ENCODE results near the gene AGBL1.

DNA sequence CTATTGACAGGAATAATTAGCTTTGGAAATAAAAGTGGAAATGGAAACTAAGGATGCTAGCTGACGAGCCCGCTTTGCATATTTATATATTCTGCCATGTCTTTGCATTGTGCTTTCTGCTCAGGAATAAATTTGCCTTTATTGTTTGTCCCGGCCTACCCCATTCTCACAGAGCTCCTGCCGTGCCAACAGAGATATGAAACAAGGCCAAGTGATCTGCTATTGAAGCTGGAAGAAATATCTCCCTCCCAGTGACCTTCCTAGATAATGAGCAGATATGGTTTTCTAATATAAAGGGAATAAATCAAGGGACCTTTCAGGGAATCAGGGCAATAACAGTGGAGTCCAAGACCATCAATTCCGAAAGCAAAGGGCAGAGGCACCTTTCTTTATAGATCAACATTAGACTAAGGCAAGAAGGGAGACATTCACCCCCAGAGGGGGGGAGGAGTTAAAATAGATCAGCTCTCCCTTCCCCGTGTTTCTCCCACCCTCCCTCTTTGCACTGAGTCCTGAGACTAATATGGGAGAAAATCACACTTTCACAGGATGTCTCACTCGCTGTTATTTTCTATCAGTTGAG is 664.6 kb downstream of the AGBL1 start:
- TF ChIP-seq, protein P1, sequence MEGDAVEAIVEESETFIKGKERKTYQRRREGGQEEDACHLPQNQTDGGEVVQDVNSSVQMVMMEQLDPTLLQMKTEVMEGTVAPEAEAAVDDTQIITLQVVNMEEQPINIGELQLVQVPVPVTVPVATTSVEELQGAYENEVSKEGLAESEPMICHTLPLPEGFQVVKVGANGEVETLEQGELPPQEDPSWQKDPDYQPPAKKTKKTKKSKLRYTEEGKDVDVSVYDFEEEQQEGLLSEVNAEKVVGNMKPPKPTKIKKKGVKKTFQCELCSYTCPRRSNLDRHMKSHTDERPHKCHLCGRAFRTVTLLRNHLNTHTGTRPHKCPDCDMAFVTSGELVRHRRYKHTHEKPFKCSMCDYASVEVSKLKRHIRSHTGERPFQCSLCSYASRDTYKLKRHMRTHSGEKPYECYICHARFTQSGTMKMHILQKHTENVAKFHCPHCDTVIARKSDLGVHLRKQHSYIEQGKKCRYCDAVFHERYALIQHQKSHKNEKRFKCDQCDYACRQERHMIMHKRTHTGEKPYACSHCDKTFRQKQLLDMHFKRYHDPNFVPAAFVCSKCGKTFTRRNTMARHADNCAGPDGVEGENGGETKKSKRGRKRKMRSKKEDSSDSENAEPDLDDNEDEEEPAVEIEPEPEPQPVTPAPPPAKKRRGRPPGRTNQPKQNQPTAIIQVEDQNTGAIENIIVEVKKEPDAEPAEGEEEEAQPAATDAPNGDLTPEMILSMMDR (conservative IDR thresholded peaks at IDR 0.05; ENCODE audit: low read depth in 2 of 2), result no peak
- TF ChIP-seq, protein P2, sequence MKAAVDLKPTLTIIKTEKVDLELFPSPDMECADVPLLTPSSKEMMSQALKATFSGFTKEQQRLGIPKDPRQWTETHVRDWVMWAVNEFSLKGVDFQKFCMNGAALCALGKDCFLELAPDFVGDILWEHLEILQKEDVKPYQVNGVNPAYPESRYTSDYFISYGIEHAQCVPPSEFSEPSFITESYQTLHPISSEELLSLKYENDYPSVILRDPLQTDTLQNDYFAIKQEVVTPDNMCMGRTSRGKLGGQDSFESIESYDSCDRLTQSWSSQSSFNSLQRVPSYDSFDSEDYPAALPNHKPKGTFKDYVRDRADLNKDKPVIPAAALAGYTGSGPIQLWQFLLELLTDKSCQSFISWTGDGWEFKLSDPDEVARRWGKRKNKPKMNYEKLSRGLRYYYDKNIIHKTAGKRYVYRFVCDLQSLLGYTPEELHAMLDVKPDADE (IDR thresholded peaks at IDR 0.05), result no peak
- no peak for TF ChIP-seq CREB1 (CRISPR knock-in tag; IDR thresholded peaks at IDR 0.05; ENCODE audit: low read depth)
- TF ChIP-seq, protein P3, sequence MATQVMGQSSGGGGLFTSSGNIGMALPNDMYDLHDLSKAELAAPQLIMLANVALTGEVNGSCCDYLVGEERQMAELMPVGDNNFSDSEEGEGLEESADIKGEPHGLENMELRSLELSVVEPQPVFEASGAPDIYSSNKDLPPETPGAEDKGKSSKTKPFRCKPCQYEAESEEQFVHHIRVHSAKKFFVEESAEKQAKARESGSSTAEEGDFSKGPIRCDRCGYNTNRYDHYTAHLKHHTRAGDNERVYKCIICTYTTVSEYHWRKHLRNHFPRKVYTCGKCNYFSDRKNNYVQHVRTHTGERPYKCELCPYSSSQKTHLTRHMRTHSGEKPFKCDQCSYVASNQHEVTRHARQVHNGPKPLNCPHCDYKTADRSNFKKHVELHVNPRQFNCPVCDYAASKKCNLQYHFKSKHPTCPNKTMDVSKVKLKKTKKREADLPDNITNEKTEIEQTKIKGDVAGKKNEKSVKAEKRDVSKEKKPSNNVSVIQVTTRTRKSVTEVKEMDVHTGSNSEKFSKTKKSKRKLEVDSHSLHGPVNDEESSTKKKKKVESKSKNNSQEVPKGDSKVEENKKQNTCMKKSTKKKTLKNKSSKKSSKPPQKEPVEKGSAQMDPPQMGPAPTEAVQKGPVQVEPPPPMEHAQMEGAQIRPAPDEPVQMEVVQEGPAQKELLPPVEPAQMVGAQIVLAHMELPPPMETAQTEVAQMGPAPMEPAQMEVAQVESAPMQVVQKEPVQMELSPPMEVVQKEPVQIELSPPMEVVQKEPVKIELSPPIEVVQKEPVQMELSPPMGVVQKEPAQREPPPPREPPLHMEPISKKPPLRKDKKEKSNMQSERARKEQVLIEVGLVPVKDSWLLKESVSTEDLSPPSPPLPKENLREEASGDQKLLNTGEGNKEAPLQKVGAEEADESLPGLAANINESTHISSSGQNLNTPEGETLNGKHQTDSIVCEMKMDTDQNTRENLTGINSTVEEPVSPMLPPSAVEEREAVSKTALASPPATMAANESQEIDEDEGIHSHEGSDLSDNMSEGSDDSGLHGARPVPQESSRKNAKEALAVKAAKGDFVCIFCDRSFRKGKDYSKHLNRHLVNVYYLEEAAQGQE (IDR thresholded peaks at IDR 0.05; ENCODE audit: unreplicated experiment), result no peak
- no peak for TF ChIP-seq POLR2AphosphoS5 (IDR thresholded peaks at IDR 0.05; ENCODE audit: low read depth)
- TF ChIP-seq EZH2phosphoT487 (IDR thresholded peaks at IDR 0.05; ENCODE audit: unreplicated experiment), result no peak
- no peak for TF ChIP-seq EZH2 (IDR thresholded peaks at IDR 0.05; ENCODE audit: low read depth, unreplicated experiment)
- TF ChIP-seq JUNB (IDR thresholded peaks at IDR 0.05; ENCODE audit: unreplicated experiment), result no peak
- TF ChIP-seq ZNF114 (CRISPR knock-in tag; IDR thresholded peaks at IDR 0.05), result no peak

Measured in GM23338 (cell line).